HCT116 (cell line): ENCODE measurements around the gene EFNB2. TPM values are rescaled to one million over a fixed set of nuclear protein-coding genes. Genes with fewer than 3 reads are reported as not detected.

Experiments
- ATAC-seq: fragments of 200-7000 bp; cut with Tn5 transposase; 2 replicates; pipeline ENCODE4 v1.9.1; 2020; ENCODE audit warnings: mild to moderate bottlenecking, moderate library complexity
- BruUV-seq: library from RNA; stranded (reverse); fragments of 400-500 nt; replicated peaks from 2 replicates; lab custom pipeline; 2021; lab: Mats Ljungman, UMichigan
- CTCF ChIA-PET: fragments of 300-600 bp; sonication (Branson Sonifier 250); formaldehyde crosslinking; loops from one replicate; lab custom pipeline; 2021; ENCODE audit warnings: antibody characterized with exemption; lab: Charles Lee
- POLR2A ChIA-PET: fragments of 300-600, 350-600 bp; sonication (Branson Sonifier 250); formaldehyde crosslinking; loops from one replicate; lab custom pipeline; 2021; ENCODE audit warnings: antibody characterized with exemption; lab: Charles Lee
- RAD21 ChIA-PET, 2 experiments: fragments of 300-600 bp; sonication (Branson Sonifier 250); formaldehyde crosslinking; loops; one replicate each; lab custom pipeline; 2023; ENCODE audit warnings: low total read pairs in 2 of 2; ENCODE audit not compliant: uncharacterized antibody in 2 of 2, unreplicated experiment in 2 of 2, low non-redundant PET in 1 of 2; lab: Charles Lee
- DNase-seq: peaks from one replicate; pipeline ENCODE4 v3.0.0-alpha.2; 2010; ENCODE audit warnings: low read depth, low spot score
- H2AFZ ChIP-seq: fragments of 200-600 bp; shearing (Covaris generic), sonication (generic); 2 replicates; pipeline ENCODE4 v1.6.1; 2017; ENCODE audit warnings: low read depth, mixed run types, mixed read lengths, antibody characterized with exemption, low read length; ENCODE audit not compliant: poor library complexity, severe bottlenecking
- H3K27ac ChIP-seq: 2 replicates; pipeline ENCODE4 v1.5.1; 2012; ENCODE audit warnings: low read depth, low read length
- H3K27me3 ChIP-seq: fragments of 200-600 bp; sonication (generic); 2 replicates; pipeline ENCODE4 v1.6.1; 2016; ENCODE audit warnings: mixed run types, low read length, mixed read lengths; ENCODE audit not compliant: insufficient read depth
- H3K36me3 ChIP-seq, 2 experiments: fragments of 200-500 bp in 1 of 2; fragments of 200-600 bp in 1 of 2; sonication (Bioruptor generic) in 1 of 2; sonication (generic) in 1 of 2; 2 replicates each; pipeline versions ENCODE4 v1.5.1 to v1.6.1; 2014 to 2016; ENCODE audit warnings: low read length in 2 of 2, inconsistent platforms in 1 of 2, mixed read lengths in 1 of 2, mixed run types in 1 of 2; ENCODE audit not compliant: insufficient read depth in 2 of 2, control insufficient read depth in 1 of 2
- H3K4me1 ChIP-seq, 2 experiments: fragments of 200-600 bp in 1 of 2; sonication (generic) in 1 of 2; 2 replicates each; pipeline versions ENCODE4 v1.5.1 to v1.6.1; 2012 to 2017; ENCODE audit warnings: low read length in 2 of 2, inconsistent platforms in 1 of 2, mild to moderate bottlenecking in 1 of 2, mixed read lengths in 1 of 2, mixed run types in 1 of 2, moderate library complexity in 1 of 2; ENCODE audit not compliant: insufficient read depth in 2 of 2, control insufficient read depth in 1 of 2
- H3K4me2 ChIP-seq: fragments of 200-600 bp; sonication (generic); 2 replicates; pipeline ENCODE4 v1.6.1; 2017; ENCODE audit warnings: mixed run types, low read length, mixed read lengths
- H3K4me3 ChIP-seq, 2 experiments: fragments of 200-600 bp in 1 of 2; sonication (generic) in 1 of 2; replicated peaks in 1 of 2; 2 replicates each; pipeline ENCODE4 v1.5.1; 2011 to 2016; ENCODE audit warnings: low read length in 2 of 2, control low read depth in 1 of 2, low read depth in 1 of 2, mild to moderate bottlenecking in 1 of 2, mixed read lengths in 1 of 2, mixed run types in 1 of 2
- H3K79me2 ChIP-seq: fragments of 200-600 bp; sonication (generic); 2 replicates; pipeline ENCODE4 v1.6.1; 2017; ENCODE audit warnings: mild to moderate bottlenecking, mixed run types, low read length, moderate library complexity, mixed read lengths; ENCODE audit not compliant: insufficient read depth
- H3K9ac ChIP-seq: fragments of 200-600 bp; sonication (generic); 2 replicates; pipeline ENCODE4 v1.6.1; 2016; ENCODE audit warnings: low read length, mixed read lengths
- H3K9me2 ChIP-seq: fragments of 200-600 bp; sonication (generic), shearing (Covaris generic); 2 replicates; pipeline ENCODE4 v1.6.1; 2017; ENCODE audit warnings: mixed run types, mild to moderate bottlenecking, moderate library complexity; ENCODE audit not compliant: insufficient read depth
- H3K9me3 ChIP-seq, 2 experiments: fragments of 200-500 bp in 1 of 2; fragments of 200-600 bp in 1 of 2; sonication (Bioruptor generic) in 1 of 2; sonication (generic) in 1 of 2; 2 replicates each; pipeline ENCODE4 v1.6.1; 2014 to 2017; ENCODE audit warnings: low read length in 2 of 2, mixed read lengths in 2 of 2, inconsistent platforms in 1 of 2, low read depth in 1 of 2, mild to moderate bottlenecking in 1 of 2, mixed run types in 1 of 2, moderate library complexity in 1 of 2; ENCODE audit not compliant: control insufficient read depth in 1 of 2, insufficient read depth in 1 of 2
- H4K20me1 ChIP-seq: fragments of 200-600 bp; sonication (generic), shearing (Covaris generic); 2 replicates; pipeline ENCODE4 v1.6.1; 2017; ENCODE audit warnings: mixed run types, mild to moderate bottlenecking, moderate library complexity; ENCODE audit not compliant: insufficient read depth
- CBX3 ChIP-seq: IDR thresholded peaks from 2 replicates; pipeline ENCODE4 v1.6.1; 2012; ENCODE audit warnings: low read depth
- EZH2 ChIP-seq: fragments of 200-600 bp; sonication (generic); IDR thresholded peaks from 2 replicates; pipeline ENCODE4 v1.6.1; 2017; ENCODE audit warnings: antibody characterized with exemption, mixed run types
- EZH2phosphoT487 ChIP-seq: fragments of 200-600 bp; IDR thresholded peaks from 2 replicates; pipeline ENCODE4 v1.6.1; 2018; ENCODE audit warnings: antibody characterized with exemption, borderline replicate concordance
- MAX ChIP-seq: IDR thresholded peaks from 2 replicates; pipeline ENCODE4 v1.6.1; 2012
- POLR2AphosphoS5 ChIP-seq: IDR thresholded peaks from 2 replicates; pipeline ENCODE4 v1.6.1; 2011; ENCODE audit warnings: mild to moderate bottlenecking, low read depth, low read length, moderate library complexity
- SIN3A ChIP-seq: IDR thresholded peaks from 2 replicates; pipeline ENCODE4 v1.6.1; 2012; ENCODE audit warnings: low read depth
- ZFX ChIP-seq: fragments of 450-650 bp; IDR thresholded peaks from 2 replicates; pipeline ENCODE4 v1.6.1; 2017
- intact Hi-C: fragments of 100-400 bp; cut with micrococcal nuclease; formaldehyde crosslinking; loops from 2 replicates; pipeline ENCODE4 v1.10.0; 2022
- total RNA-seq: library from RNA; stranded (reverse); gene quantifications from one replicate; pipeline ENCODE4 v1.2.1, GENCODE V29; 2021; ENCODE audit not compliant: unreplicated experiment

Gene EFNB2
- total RNA-seq, 1 experiment from 2014 or later, result 30.9 TPM

GRCh38 chr13:106468744-106469590 is 66.5 kb downstream of the EFNB2 start:
- Histone ChIP-seq H3K27ac (no peak overlapping the region), H3K9me2 (no peaks in the 10 kb centered on the region), H3K79me2 (no peaks in the 10 kb centered on the region), H3K36me3 (no peaks in the 10 kb centered on the region), H3K4me1 (peaks cover 15 to 33% of the 10 kb centered on the region in 2 experiments), H3K4me2 (no peak overlapping the region), H4K20me1 (no peaks in the 10 kb centered on the region), H2AFZ (no peak overlapping the region), H3K27me3 (no peaks in the 10 kb centered on the region), H3K9me3 (no peaks in the 10 kb centered on the region), H3K4me3 (no peak overlapping the region), H3K9ac (no peak overlapping the region)
- ChIA-PET CTCF (no interaction called here), POLR2A (no interaction called here), RAD21 (no interaction called here)
- TF ChIP-seq CBX3 (peak; percentile 28; the same call in 1 of the 2 replicates), MAX (peak; percentile 25; the same call in 1 of the 2 replicates), EZH2phosphoT487 (no peak), SIN3A (no peak)
- no peak for ATAC-seq
- intact Hi-C loops, result no loop called here
- BruUV-seq, result no TSS peak
- no peak for DNase-seq

- RAD21 ChIA-PET, result no interaction called here
- intact Hi-C loops, result no loop called here
Observed at GRCh38 chr13:106468207-106468606, 67.3 kb downstream of the EFNB2 start.

More at GRCh38 chr13:106468207-106468606, 67.3 kb downstream of the EFNB2 start:
- ChIA-PET POLR2A (no interaction called here), CTCF (no interaction called here)
- Histone ChIP-seq H3K27me3 (no peaks in the 10 kb centered on the region), H3K9me3 (no peaks in the 10 kb centered on the region), H3K27ac (no peak overlapping the region), H2AFZ (no peak overlapping the region), H4K20me1 (no peaks in the 10 kb centered on the region), H3K4me2 (no peak overlapping the region), H3K4me3 (no peak overlapping the region), H3K4me1 (peaks cover 15 to 28% of the 10 kb centered on the region in 2 experiments), H3K79me2 (no peaks in the 10 kb centered on the region), H3K9me2 (no peaks in the 10 kb centered on the region), H3K9ac (no peak overlapping the region), H3K36me3 (no peaks in the 10 kb centered on the region)
- TF ChIP-seq ZFX, result no peak
- no peak for TF ChIP-seq POLR2AphosphoS5
- no peak for TF ChIP-seq EZH2
- DNase-seq (no peak), ATAC-seq (no peak)
- BruUV-seq, result no TSS peak
